MCF 10A (cell line): Measurements from ENCODE around the gene RHBDL1. TPM values are rescaled to one million over a fixed set of nuclear protein-coding genes. Genes with fewer than 3 reads are reported as not detected.
A peak's percentile ranks its signal among the peaks of the same experiment; 100 is the strongest.

Experiments used
- BruUV-seq: library from RNA; stranded (reverse); fragments of 400-500 nt; replicated peaks from 2 replicates; lab custom pipeline; 2021; lab: Mats Ljungman, UMichigan
- CTCF ChIA-PET: fragments of 300-600 bp; sonication (Branson Sonifier 250); formaldehyde crosslinking; extraction: SDS; loops from one replicate; lab custom pipeline; 2021; ENCODE audit warnings: antibody characterized with exemption, inconsistent platforms; lab: Yijun Ruan, JAX
- POLR2A ChIA-PET: fragments of 300-600, 350-650 bp; sonication (Branson Sonifier 250); formaldehyde crosslinking; extraction: SDS; loops from one replicate; lab custom pipeline; 2020; ENCODE audit warnings: antibody characterized with exemption, inconsistent platforms; lab: Yijun Ruan, JAX
- DNase-seq: peaks from one replicate; pipeline ENCODE4 v3.0.0-alpha.2; 2018; ENCODE audit not compliant: unreplicated experiment
- H3K27ac Mint-ChIP-seq: one replicate; pipeline ENCODE4 v1.8.0; 2022; ENCODE audit warnings: mild to moderate bottlenecking, low read depth, mixed read lengths; ENCODE audit not compliant: unreplicated experiment
- H3K27me3 Mint-ChIP-seq: one replicate; pipeline ENCODE4 v1.8.0; 2022; ENCODE audit warnings: mixed read lengths; ENCODE audit not compliant: insufficient read depth, unreplicated experiment
- H3K36me3 Mint-ChIP-seq: one replicate; pipeline ENCODE4 v1.8.0; 2022; ENCODE audit warnings: mild to moderate bottlenecking, moderate library complexity, mixed read lengths; ENCODE audit not compliant: insufficient read depth, unreplicated experiment
- H3K4me1 Mint-ChIP-seq: one replicate; pipeline ENCODE4 v1.8.0; 2022; ENCODE audit warnings: mixed read lengths; ENCODE audit not compliant: insufficient read depth, unreplicated experiment
- H3K4me3 Mint-ChIP-seq: one replicate; pipeline ENCODE4 v1.8.0; 2022; ENCODE audit warnings: mild to moderate bottlenecking, moderate library complexity, mixed read lengths; ENCODE audit not compliant: unreplicated experiment
- H3K9me3 Mint-ChIP-seq: one replicate; pipeline ENCODE4 v1.8.0; 2022; ENCODE audit warnings: mixed read lengths; ENCODE audit not compliant: unreplicated experiment
- CTCF ChIP-seq: fragments of 200-600 bp; IDR thresholded peaks from one replicate; pipeline ENCODE4 v1.8.0; 2022; ENCODE audit warnings: antibody characterized with exemption, mild to moderate bottlenecking; ENCODE audit not compliant: unreplicated experiment
- intact Hi-C: fragments of 100-400 bp; cut with micrococcal nuclease; formaldehyde crosslinking; loops from 2 replicates; pipeline ENCODE4 v1.14.1; 2022
- total RNA-seq: library from RNA; stranded (reverse); gene quantifications from 2 replicates; pipeline ENCODE4 v1.2.3, GENCODE V29; 2022

RHBDL1 gene
- total RNA-seq, 1 experiment from 2014 or later: 3.0 TPM

- H3K4me3 Mint-ChIP-seq: peak overlapping the region; percentile 77
- peak overlapping the region; percentile 59 for H3K27ac Mint-ChIP-seq
- ChIA-PET POLR2A (interaction anchor here (0.6 to 2.2 kb wide), 15 partner anchors 15 to 116 kb away, joined by 3 to 26 read pairs (median 4); partner anchors contain the start of genes CAPN15, RHBDL1, RHOT2 and STUB1), CTCF (interaction anchor here (0.6 to 1.0 kb wide), 6 partner anchors 9 to 703 kb away, joined by 3 to 4 read pairs (median 3); partner anchors contain the start of gene RHOT2)
- H3K4me1 Mint-ChIP-seq: peaks cover 11% of the 10 kb centered on the region
- intact Hi-C loops: no loop called here
- peaks cover 28% of the 10 kb centered on the region for H3K36me3 Mint-ChIP-seq
- H3K9me3 Mint-ChIP-seq: no peaks in the 10 kb centered on the region
- H3K27me3 Mint-ChIP-seq: no peaks in the 10 kb centered on the region
- no peak for TF ChIP-seq CTCF
- no TSS peak for BruUV-seq
- peak; percentile 36 for DNase-seq
These were observed 33.1 kb upstream of the RHBDL1 start for GRCh38 chr16:642189-643049.

- intact Hi-C loops: no loop called here
- peaks cover 11% of the 10 kb centered on the region for H3K4me1 Mint-ChIP-seq
These were observed 32.5 kb upstream of the RHBDL1 start for GRCh38 chr16:643050-643368.

GRCh38 chr16:644556-644955 is 30.9 kb upstream of the RHBDL1 start:
- H3K27me3 Mint-ChIP-seq: no peaks in the 10 kb centered on the region
- DNase-seq: no peak
- H3K4me1 Mint-ChIP-seq: peaks cover 11% of the 10 kb centered on the region
- BruUV-seq: no TSS peak
- H3K36me3 Mint-ChIP-seq: peaks cover 35% of the 10 kb centered on the region
- peak overlapping the region; percentile 31 for H3K4me3 Mint-ChIP-seq
- no peak overlapping the region for H3K27ac Mint-ChIP-seq
- TF ChIP-seq CTCF: no peak
- no peaks in the 10 kb centered on the region for H3K9me3 Mint-ChIP-seq
- ChIA-PET CTCF (interaction anchor here (0.7 to 1.0 kb wide), 2 partner anchors 15 to 116 kb away, joined by 3 to 5 read pairs; no protein-coding TSS in a partner anchor), POLR2A (interaction anchor here (0.6 kb wide), 1 partner anchor 31 kb away, joined by 3 read pairs; the partner anchor contains the start of gene RHBDL1)
- intact Hi-C loops: no loop called here

More at GRCh38 chr16:643050-643368, 32.5 kb upstream of the RHBDL1 start:
- Mint-ChIP-seq H3K36me3 (peaks cover 30% of the 10 kb centered on the region), H3K4me3 (peak overlapping the region; percentile 77), H3K9me3 (no peaks in the 10 kb centered on the region), H3K27ac (peak overlapping the region; percentile 59), H3K27me3 (no peaks in the 10 kb centered on the region)
- ChIA-PET POLR2A (interaction anchor here (0.9 to 2.2 kb wide), 12 partner anchors 16 to 116 kb away, joined by 3 to 26 read pairs (median 6); partner anchors contain the start of genes CAPN15, RHBDL1, RHOT2 and STUB1), CTCF (interaction anchor here (0.8 to 1.0 kb wide), 4 partner anchors 9 to 703 kb away, joined by 3 read pairs; partner anchors contain the start of gene RHOT2)
- BruUV-seq: no TSS peak
- TF ChIP-seq CTCF: no peak
- no peak for DNase-seq
